GM06990 (cell line): ENCODE data around the gene DDX4.
"Not testable (repeated sequence)": the region's sequence is repeated elsewhere in the genome, so short reads cannot be mapped to it uniquely, and the experiment has no call there.

Experiments
- DNase-seq: peaks from one replicate; pipeline ENCODE4 v3.0.0-alpha.2; 2011; ENCODE audit not compliant: insufficient read length; ENCODE audit errors: extremely low read depth
- H3K27me3 ChIP-seq: replicated peaks from 2 replicates; pipeline ENCODE4 v1.6.0; 2011; ENCODE audit warnings: low read length; ENCODE audit not compliant: control insufficient read depth, insufficient read depth
- H3K36me3 ChIP-seq: 2 replicates; pipeline ENCODE4 v1.5.1; 2011; ENCODE audit warnings: low read length; ENCODE audit not compliant: control insufficient read depth, insufficient read depth
- H3K4me3 ChIP-seq: replicated peaks from 2 replicates; pipeline ENCODE4 v1.5.1; 2011; ENCODE audit warnings: low read depth, mild to moderate bottlenecking, control low read depth, low read length
- CTCF ChIP-seq: IDR thresholded peaks from 2 replicates; pipeline ENCODE4 v1.5.1; 2011; ENCODE audit warnings: low read length, control low read depth, mild to moderate bottlenecking, inconsistent platforms; ENCODE audit not compliant: insufficient read depth, poor library complexity, severe bottlenecking

The DDX4 gene

GRCh38 chr5:55737793-55738192, at the start of gene DDX4:
Gene DDX4, plus strand, starts transcription at chr5:55738061. Its CDS starts 903 bp downstream, at chr5:55738964.
- no peak for TF ChIP-seq CTCF
- H3K27me3 ChIP-seq: no peaks in the 10 kb centered on the region
- H3K36me3 ChIP-seq: no peaks in the 10 kb centered on the region
- no peak for DNase-seq
- no peak within 1 kb of the TSS for H3K4me3 ChIP-seq

- Histone ChIP-seq H3K4me3 (no peak overlapping the region), H3K36me3 (no peaks in the 10 kb centered on the region), H3K27me3 (no peaks in the 10 kb centered on the region)
- DNase-seq: peak; percentile 23
- peak; percentile 38 for TF ChIP-seq CTCF
These were observed 46.4 kb upstream of the DDX4 start for GRCh38 chr5:55691265-55692105.

- Histone ChIP-seq H3K36me3 (no peaks in the 10 kb centered on the region), H3K4me3 (no peak overlapping the region), H3K27me3 (no peaks in the 10 kb centered on the region)
- no peak for TF ChIP-seq CTCF
- DNase-seq: no peak
These were observed 45.8 kb upstream of the DDX4 start for GRCh38 chr5:55692106-55692417.

GRCh38 chr5:55692509-55692908, 45.4 kb upstream of the DDX4 start:
- TF ChIP-seq CTCF: no peak
- Histone ChIP-seq H3K36me3 (no peaks in the 10 kb centered on the region), H3K4me3 (no peak overlapping the region), H3K27me3 (no peaks in the 10 kb centered on the region)
- no peak for DNase-seq

- TF ChIP-seq CTCF: peak; percentile 38
- Histone ChIP-seq H3K4me3 (no peak overlapping the region), H3K27me3 (no peaks in the 10 kb centered on the region), H3K36me3 (no peaks in the 10 kb centered on the region)
- no peak for DNase-seq
These were observed 43.6 kb upstream of the DDX4 start for GRCh38 chr5:55694152-55694830.

- not testable (repeated sequence) for DNase-seq
These were observed 41.2 kb upstream of the DDX4 start for GRCh38 chr5:55696704-55697103.

More at GRCh38 chr5:55696704-55697103, 41.2 kb upstream of the DDX4 start:
- H3K4me3 ChIP-seq, H3K27me3 ChIP-seq, H3K36me3 ChIP-seq: not testable (repeated sequence)
